ENCODE results near the gene CALN1.

DNA sequence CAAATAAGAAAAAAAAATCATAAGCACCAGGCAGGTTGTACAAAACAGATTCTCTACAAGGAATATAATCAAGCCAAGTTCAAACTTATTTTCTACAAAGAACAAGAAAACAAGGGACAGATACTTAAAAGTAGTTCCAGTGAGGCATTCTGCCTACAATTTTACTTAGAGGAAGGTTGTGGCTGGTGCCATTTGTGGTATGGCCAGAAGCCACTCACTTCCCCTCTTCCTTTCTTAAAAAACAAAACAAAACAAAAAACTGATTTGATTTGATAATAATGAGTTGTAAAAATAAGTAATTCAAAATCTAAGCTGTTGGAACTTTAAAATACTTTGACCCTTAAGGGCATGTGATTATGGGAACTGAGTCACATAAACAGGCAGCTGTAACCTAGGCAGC is 420.6 kb downstream of the CALN1 start:
- TF ChIP-seq, protein P1, sequence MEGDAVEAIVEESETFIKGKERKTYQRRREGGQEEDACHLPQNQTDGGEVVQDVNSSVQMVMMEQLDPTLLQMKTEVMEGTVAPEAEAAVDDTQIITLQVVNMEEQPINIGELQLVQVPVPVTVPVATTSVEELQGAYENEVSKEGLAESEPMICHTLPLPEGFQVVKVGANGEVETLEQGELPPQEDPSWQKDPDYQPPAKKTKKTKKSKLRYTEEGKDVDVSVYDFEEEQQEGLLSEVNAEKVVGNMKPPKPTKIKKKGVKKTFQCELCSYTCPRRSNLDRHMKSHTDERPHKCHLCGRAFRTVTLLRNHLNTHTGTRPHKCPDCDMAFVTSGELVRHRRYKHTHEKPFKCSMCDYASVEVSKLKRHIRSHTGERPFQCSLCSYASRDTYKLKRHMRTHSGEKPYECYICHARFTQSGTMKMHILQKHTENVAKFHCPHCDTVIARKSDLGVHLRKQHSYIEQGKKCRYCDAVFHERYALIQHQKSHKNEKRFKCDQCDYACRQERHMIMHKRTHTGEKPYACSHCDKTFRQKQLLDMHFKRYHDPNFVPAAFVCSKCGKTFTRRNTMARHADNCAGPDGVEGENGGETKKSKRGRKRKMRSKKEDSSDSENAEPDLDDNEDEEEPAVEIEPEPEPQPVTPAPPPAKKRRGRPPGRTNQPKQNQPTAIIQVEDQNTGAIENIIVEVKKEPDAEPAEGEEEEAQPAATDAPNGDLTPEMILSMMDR (conservative IDR thresholded peaks at IDR 0.05): no peak
- TF ChIP-seq ZFX (IDR thresholded peaks at IDR 0.05): no peak
